Hepatocyte (in vitro differentiated cells): Measurements from ENCODE around the gene MAD1L1. TPM values are rescaled to one million over a fixed set of nuclear protein-coding genes. Genes with fewer than 3 reads are reported as not detected.

Experiments used
- DNase-seq: peaks from one replicate; pipeline ENCODE4 v3.0.0-alpha.2; 2016; ENCODE audit warnings: low spot score
- H2AFZ ChIP-seq: fragments of 200-600 bp; sonication (generic); 2 replicates; pipeline ENCODE4 v1.6.0; 2016; ENCODE audit warnings: antibody characterized with exemption, mild to moderate bottlenecking
- H3K27ac ChIP-seq: fragments of 200-600 bp; sonication (generic); 2 replicates; pipeline ENCODE4 v1.5.1; 2016; ENCODE audit warnings: mild to moderate bottlenecking
- H3K27me3 ChIP-seq: fragments of 200-600 bp; sonication (generic); 2 replicates; pipeline ENCODE4 v1.6.1; 2016
- H3K36me3 ChIP-seq: fragments of 200-600 bp; sonication (generic); replicated peaks from 2 replicates; pipeline ENCODE4 v1.5.1; 2016; ENCODE audit warnings: low read depth; ENCODE audit not compliant: insufficient read depth
- H3K4me1 ChIP-seq: fragments of 200-600 bp; sonication (generic); 2 replicates; pipeline ENCODE4 v1.5.1; 2016; ENCODE audit warnings: mild to moderate bottlenecking, moderate library complexity; ENCODE audit not compliant: insufficient read depth
- H3K4me2 ChIP-seq: fragments of 200-600 bp; sonication (generic); 2 replicates; pipeline ENCODE4 v1.6.0; 2016
- H3K4me3 ChIP-seq: fragments of 200-600 bp; sonication (generic); 2 replicates; pipeline ENCODE4 v1.5.1; 2016; ENCODE audit warnings: mild to moderate bottlenecking
- H3K79me2 ChIP-seq: fragments of 200-600 bp; sonication (generic); 2 replicates; pipeline ENCODE4 v1.6.0; 2017; ENCODE audit warnings: mild to moderate bottlenecking
- H3K9me2 ChIP-seq: fragments of 200-600 bp; sonication (generic); replicated peaks from 2 replicates; pipeline ENCODE4 v1.6.0; 2017; ENCODE audit warnings: mild to moderate bottlenecking; ENCODE audit not compliant: insufficient read depth
- H3K9me3 ChIP-seq: fragments of 200-600 bp; sonication (generic); 2 replicates; pipeline ENCODE4 v1.5.1; 2016; ENCODE audit warnings: low read depth, mild to moderate bottlenecking
- H4K20me1 ChIP-seq: fragments of 200-600 bp; sonication (generic); 2 replicates; pipeline ENCODE4 v1.6.0; 2016; ENCODE audit warnings: mild to moderate bottlenecking; ENCODE audit not compliant: insufficient read depth, poor library complexity, severe bottlenecking
- EZH2 ChIP-seq: fragments of 200-600 bp; sonication (generic); IDR thresholded peaks from 2 replicates; pipeline ENCODE4 v1.6.1; 2016; ENCODE audit warnings: antibody characterized with exemption, mild to moderate bottlenecking, borderline replicate concordance
- EZH2phosphoT487 ChIP-seq: fragments of 200-600 bp; sonication (generic); IDR thresholded peaks from one replicate; pipeline ENCODE4 v1.6.1; 2018; ENCODE audit warnings: antibody characterized with exemption, mild to moderate bottlenecking, low read depth, moderate library complexity; ENCODE audit not compliant: unreplicated experiment, severe bottlenecking
- WGBS: methylation state at CpG from one replicate; pipeline ENCODE4 v1.1.6; 2016; ENCODE audit warnings: low lambda C conversion rate; ENCODE audit errors: missing lambda C conversion rate; 5-methylcytosine and 5-hydroxymethylcytosine counted together
- polyA plus RNA-seq: library from polyadenylated mRNA; unstranded; fragments of >200 nt; fragmentation: Nextera tagmentation; extraction: Ambion mirVana; gene quantifications from 2 replicates; pipeline ENCODE4 v1.2.1, GENCODE V29; 2016
- total RNA-seq: library from RNA; depleted of rRNA; stranded (reverse); fragments of >200 nt; gene quantifications from 2 replicates; pipeline ENCODE4 v1.2.3, GENCODE V29; 2014
- TF ChIP-seq, protein P1 (sequence below): fragments of 200-600 bp; sonication (generic); IDR thresholded peaks from 2 replicates; pipeline ENCODE4 v1.5.1; 2016; ENCODE audit warnings: antibody characterized with exemption, mild to moderate bottlenecking; ENCODE audit not compliant: poor library complexity

MAD1L1 gene
- total and polyA plus RNA-seq, 2 experiments from 2014 or later: 30.7 to 31.0 TPM

DNA sequence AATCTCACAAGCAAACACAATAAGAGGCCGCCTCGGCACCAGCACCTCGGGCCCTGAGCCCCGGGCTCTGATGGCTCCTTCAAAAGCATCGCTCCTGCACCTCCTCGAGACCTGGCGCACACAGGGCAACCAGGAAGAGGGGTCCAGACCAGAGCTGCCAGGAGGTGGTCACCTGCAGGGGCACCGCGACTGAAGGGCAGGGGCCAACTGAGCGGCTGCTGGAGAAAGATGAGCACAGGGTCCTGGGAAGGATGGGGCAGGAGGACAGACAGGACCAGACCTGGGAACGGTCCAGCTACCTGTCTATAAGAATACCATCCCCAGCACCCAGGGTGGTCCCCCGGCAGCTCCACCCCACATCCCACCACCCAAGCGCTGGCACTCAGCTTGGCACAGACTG, 20.8 kb downstream of the MAD1L1 start:
- WGBS: 98% methylated on average over 13 of the region's 13 CpGs
- H3K4me2 ChIP-seq: no peak overlapping the region
- no peaks in the 10 kb centered on the region for H4K20me1 ChIP-seq
- TF ChIP-seq EZH2phosphoT487: no peak
- TF ChIP-seq, protein P1, sequence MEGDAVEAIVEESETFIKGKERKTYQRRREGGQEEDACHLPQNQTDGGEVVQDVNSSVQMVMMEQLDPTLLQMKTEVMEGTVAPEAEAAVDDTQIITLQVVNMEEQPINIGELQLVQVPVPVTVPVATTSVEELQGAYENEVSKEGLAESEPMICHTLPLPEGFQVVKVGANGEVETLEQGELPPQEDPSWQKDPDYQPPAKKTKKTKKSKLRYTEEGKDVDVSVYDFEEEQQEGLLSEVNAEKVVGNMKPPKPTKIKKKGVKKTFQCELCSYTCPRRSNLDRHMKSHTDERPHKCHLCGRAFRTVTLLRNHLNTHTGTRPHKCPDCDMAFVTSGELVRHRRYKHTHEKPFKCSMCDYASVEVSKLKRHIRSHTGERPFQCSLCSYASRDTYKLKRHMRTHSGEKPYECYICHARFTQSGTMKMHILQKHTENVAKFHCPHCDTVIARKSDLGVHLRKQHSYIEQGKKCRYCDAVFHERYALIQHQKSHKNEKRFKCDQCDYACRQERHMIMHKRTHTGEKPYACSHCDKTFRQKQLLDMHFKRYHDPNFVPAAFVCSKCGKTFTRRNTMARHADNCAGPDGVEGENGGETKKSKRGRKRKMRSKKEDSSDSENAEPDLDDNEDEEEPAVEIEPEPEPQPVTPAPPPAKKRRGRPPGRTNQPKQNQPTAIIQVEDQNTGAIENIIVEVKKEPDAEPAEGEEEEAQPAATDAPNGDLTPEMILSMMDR: no peak
- no peak for TF ChIP-seq EZH2
- H3K36me3 ChIP-seq: no peaks in the 10 kb centered on the region
- no peak overlapping the region for H2AFZ ChIP-seq
- no peaks in the 10 kb centered on the region for H3K4me1 ChIP-seq
- H3K27ac ChIP-seq: no peak overlapping the region
- H3K79me2 ChIP-seq: no peaks in the 10 kb centered on the region
- no peak for DNase-seq
- no peaks in the 10 kb centered on the region for H3K9me3 ChIP-seq
- no peaks in the 10 kb centered on the region for H3K9me2 ChIP-seq
- no peak overlapping the region for H3K4me3 ChIP-seq
- H3K27me3 ChIP-seq: no peaks in the 10 kb centered on the region

DNA sequence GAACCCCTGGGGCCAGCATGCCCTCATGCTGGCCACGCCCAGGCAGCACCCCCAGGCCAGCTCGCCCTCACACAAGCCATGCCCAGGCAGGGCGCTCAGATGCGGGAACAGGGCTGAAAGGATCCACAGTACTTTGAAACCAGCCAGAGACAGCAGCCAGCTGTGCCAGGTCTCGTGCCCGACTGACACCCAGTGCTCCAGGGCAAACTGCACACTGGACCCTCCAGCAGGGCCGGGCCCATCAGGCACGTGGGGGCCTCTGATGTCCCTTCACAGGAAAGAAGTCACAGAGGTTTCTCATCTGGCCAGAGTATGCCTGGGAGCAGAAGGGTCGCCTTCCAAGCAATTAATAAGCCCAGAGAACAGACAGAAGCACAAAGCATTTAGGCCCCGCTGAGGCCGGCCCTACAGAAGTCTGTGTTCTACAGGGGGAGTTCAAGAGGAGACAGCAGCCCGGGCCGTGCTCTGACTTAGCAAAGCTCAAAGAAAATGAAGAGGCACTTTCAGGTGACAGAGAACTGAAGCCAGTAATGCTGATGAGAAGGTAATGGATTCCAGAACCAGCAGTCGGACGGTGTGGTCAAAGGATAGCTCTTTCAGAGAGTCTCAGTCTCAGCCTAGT, 21.4 kb downstream of the MAD1L1 start:
- Histone ChIP-seq H3K27me3 (no peaks in the 10 kb centered on the region), H3K4me3 (no peak overlapping the region), H3K36me3 (no peaks in the 10 kb centered on the region), H3K9me2 (no peaks in the 10 kb centered on the region), H3K4me1 (no peaks in the 10 kb centered on the region), H3K9me3 (no peaks in the 10 kb centered on the region), H3K27ac (no peak overlapping the region), H3K4me2 (no peak overlapping the region), H2AFZ (no peak overlapping the region), H4K20me1 (no peaks in the 10 kb centered on the region), H3K79me2 (no peaks in the 10 kb centered on the region)
- no peak for TF ChIP-seq EZH2phosphoT487
- TF ChIP-seq EZH2: no peak
- TF ChIP-seq, protein P1: no peak
- DNase-seq: no peak
- whole genome bisulfite sequencing: 92% methylated on average over 15 of the region's 15 CpGs

DNA sequence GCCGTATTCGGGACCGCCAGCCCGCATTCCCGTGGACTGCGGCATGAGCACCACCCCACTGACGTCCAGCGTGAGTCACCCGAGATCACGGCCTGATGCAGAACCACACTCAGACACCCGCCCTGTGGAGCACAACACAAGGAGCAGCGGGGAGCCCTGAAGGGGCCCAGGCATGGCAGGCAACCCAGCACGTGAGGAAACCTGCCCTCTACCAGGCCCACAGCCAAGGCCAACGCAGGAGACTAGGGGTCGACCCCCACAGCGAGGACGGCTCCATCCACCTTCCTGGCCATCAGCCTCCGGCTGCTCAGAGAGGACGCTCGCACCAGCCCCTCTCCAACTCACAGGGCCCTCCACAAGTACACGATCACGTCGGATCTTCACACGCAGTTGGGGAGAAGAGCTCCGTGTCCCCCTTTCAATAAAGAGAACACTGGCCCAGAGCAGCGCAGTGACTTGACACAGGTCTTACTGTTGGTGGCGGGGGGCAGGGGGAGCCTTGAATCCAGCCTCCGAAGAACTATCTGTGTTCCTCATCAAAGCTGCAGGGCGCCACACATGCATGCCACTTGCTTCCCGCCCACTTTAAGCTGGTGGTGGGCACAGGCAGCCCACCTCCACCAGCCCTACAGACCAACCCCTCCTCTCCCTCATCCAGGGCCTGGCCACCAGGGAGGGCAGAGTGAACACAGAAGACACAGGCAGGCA, 22.0 kb downstream of the MAD1L1 start:
- H3K9me2 ChIP-seq: no peaks in the 10 kb centered on the region
- 95% methylated on average over 29 of the region's 30 CpGs for WGBS
- no peaks in the 10 kb centered on the region for H3K9me3 ChIP-seq
- TF ChIP-seq EZH2 (no peak), EZH2phosphoT487 (no peak)
- TF ChIP-seq, protein P1: no peak
- no peak overlapping the region for H3K4me2 ChIP-seq
- no peak overlapping the region for H3K4me3 ChIP-seq
- no peaks in the 10 kb centered on the region for H3K79me2 ChIP-seq
- H4K20me1 ChIP-seq: no peaks in the 10 kb centered on the region
- no peaks in the 10 kb centered on the region for H3K4me1 ChIP-seq
- no peaks in the 10 kb centered on the region for H3K27me3 ChIP-seq
- H2AFZ ChIP-seq: no peak overlapping the region
- H3K36me3 ChIP-seq: no peaks in the 10 kb centered on the region
- no peak overlapping the region for H3K27ac ChIP-seq
- DNase-seq: no peak
